Liver (tissue), 3 donors: Measurements from ENCODE around the gene ZNF22.

ENCODE experiments used
- CTCF ChIP-seq: fragments of 150-350 bp; IDR thresholded peaks from 2 replicates; pipeline ENCODE4 v1.5.1; 2017; ENCODE audit warnings: improper control_type of control experiment, low read depth, low read length; ENCODE audit not compliant: missing input control
- EGR1 ChIP-seq, 2 donors: IDR thresholded peaks; 2 replicates each; pipeline ENCODE4 v1.6.1; 2016 to 2018; ENCODE audit warnings: antibody characterized with exemption in 2 of 2, low read depth in 2 of 2
- FOXA1 ChIP-seq: IDR thresholded peaks from 2 replicates; pipeline ENCODE4 v1.6.1; 2016; ENCODE audit warnings: antibody characterized with exemption
- GABPA ChIP-seq, 2 donors: IDR thresholded peaks in 1 of 2; conservative IDR thresholded peaks in 1 of 2; 2 replicates each; pipeline ENCODE4 v1.6.1; 2016; ENCODE audit warnings: antibody characterized with exemption in 2 of 2, mild to moderate bottlenecking in 1 of 2, moderate library complexity in 1 of 2
- JUND ChIP-seq, 2 donors: IDR thresholded peaks; 2 replicates each; pipeline ENCODE4 v1.6.1; 2016; ENCODE audit warnings: antibody characterized with exemption in 2 of 2
- MAX ChIP-seq: IDR thresholded peaks from 2 replicates; pipeline ENCODE4 v1.6.1; 2016; ENCODE audit warnings: antibody characterized with exemption
- RAD21 ChIP-seq, 2 donors: IDR thresholded peaks; 2 replicates each; pipeline ENCODE4 v1.6.1; 2016; ENCODE audit warnings: antibody characterized with exemption in 2 of 2, mild to moderate bottlenecking in 2 of 2
- REST ChIP-seq: IDR thresholded peaks from 2 replicates; pipeline ENCODE4 v1.6.1; 2016; ENCODE audit warnings: antibody characterized with exemption, mild to moderate bottlenecking
- TAF1 ChIP-seq: conservative IDR thresholded peaks from 2 replicates; pipeline ENCODE4 v1.6.1; 2016; ENCODE audit warnings: antibody characterized with exemption, mild to moderate bottlenecking
- YY1 ChIP-seq: IDR thresholded peaks from 2 replicates; pipeline ENCODE4 v1.6.1; 2016; ENCODE audit warnings: antibody characterized with exemption, mild to moderate bottlenecking
- TF ChIP-seq, protein P1 (sequence below): IDR thresholded peaks from 2 replicates; pipeline ENCODE4 v1.6.1; 2016; ENCODE audit warnings: antibody characterized with exemption
- donor health status: healthy.
- donor health status: healthy.

GRCh38 chr10:44971434-44971833 lies 29.3 kb upstream of the ZNF22 start:
- no peak for TF ChIP-seq MAX
- no peak for TF ChIP-seq CTCF
- TF ChIP-seq RAD21 (IDR thresholded peaks at IDR 0.05), result no peak
- TF ChIP-seq, protein P1, sequence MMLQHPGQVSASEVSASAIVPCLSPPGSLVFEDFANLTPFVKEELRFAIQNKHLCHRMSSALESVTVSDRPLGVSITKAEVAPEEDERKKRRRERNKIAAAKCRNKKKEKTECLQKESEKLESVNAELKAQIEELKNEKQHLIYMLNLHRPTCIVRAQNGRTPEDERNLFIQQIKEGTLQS, result no peak
- no peak for TF ChIP-seq GABPA (IDR thresholded peaks at IDR 0.05 in 1 of 2, conservative IDR thresholded peaks at IDR 0.05 in 1 of 2)
- TF ChIP-seq FOXA1, result no peak
- no peak for TF ChIP-seq EGR1 (IDR thresholded peaks at IDR 0.05; ENCODE audit: low read depth in 2 of 2)
- TF ChIP-seq TAF1, result no peak
- TF ChIP-seq JUND (IDR thresholded peaks at IDR 0.05), result no peak
- no peak for TF ChIP-seq YY1
- TF ChIP-seq REST, result no peak
